Measurements from ENCODE around the gene PPP2R2C.

Gene PPP2R2C

DNA sequence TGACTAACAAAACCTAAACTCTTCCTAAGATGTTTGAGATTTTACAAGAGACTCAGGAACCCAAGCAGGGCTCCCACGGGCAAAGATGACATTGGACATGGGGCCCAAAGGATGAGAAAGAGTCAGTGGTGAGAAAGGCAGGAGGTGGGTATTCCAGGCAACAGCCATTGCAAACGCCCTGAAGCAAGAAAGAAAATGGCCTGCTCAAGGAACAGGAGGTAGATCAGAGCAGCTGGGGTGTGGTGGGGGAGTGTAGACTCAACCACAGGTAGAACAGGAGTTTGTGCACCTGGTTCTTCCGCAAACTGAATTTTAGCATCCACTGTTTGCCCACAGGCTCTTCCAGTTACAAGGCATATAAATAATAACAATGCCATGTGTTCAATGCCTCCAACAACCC is 3.3 kb downstream of the PPP2R2C start:
- TF ChIP-seq, protein P1, sequence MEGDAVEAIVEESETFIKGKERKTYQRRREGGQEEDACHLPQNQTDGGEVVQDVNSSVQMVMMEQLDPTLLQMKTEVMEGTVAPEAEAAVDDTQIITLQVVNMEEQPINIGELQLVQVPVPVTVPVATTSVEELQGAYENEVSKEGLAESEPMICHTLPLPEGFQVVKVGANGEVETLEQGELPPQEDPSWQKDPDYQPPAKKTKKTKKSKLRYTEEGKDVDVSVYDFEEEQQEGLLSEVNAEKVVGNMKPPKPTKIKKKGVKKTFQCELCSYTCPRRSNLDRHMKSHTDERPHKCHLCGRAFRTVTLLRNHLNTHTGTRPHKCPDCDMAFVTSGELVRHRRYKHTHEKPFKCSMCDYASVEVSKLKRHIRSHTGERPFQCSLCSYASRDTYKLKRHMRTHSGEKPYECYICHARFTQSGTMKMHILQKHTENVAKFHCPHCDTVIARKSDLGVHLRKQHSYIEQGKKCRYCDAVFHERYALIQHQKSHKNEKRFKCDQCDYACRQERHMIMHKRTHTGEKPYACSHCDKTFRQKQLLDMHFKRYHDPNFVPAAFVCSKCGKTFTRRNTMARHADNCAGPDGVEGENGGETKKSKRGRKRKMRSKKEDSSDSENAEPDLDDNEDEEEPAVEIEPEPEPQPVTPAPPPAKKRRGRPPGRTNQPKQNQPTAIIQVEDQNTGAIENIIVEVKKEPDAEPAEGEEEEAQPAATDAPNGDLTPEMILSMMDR (IDR thresholded peaks at IDR 0.05; ENCODE audit: borderline replicate concordance, insufficient read depth, low read depth, low read length), result no peak
- no peak overlapping the region for H3K4me3 ChIP-seq (ENCODE audit: low read depth, low read length)

DNA sequence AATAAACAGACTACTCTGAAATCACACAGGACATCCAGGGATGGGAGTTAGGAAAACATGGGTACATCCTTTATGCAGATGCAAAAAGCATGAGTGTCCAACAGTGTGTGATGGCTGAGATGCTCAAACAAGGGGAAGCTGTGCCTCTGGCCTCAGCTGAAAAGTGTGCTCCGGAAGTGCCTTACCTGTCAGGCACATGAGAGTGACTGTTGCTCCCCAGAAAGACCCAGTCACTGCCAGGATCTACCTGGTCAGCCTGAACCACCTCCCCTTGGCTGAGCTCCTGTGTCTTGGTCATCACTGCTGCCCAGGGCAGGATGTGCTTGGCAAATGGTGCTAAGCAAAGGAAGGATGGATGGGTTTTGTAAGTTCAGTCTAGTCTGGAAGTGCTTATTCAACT is 4.0 kb downstream of the PPP2R2C start:
- no peak overlapping the region for H3K4me3 ChIP-seq (ENCODE audit: low read depth, low read length)
- TF ChIP-seq, protein P1 (IDR thresholded peaks at IDR 0.05; ENCODE audit: borderline replicate concordance, insufficient read depth, low read depth, low read length), result no peak

DNA sequence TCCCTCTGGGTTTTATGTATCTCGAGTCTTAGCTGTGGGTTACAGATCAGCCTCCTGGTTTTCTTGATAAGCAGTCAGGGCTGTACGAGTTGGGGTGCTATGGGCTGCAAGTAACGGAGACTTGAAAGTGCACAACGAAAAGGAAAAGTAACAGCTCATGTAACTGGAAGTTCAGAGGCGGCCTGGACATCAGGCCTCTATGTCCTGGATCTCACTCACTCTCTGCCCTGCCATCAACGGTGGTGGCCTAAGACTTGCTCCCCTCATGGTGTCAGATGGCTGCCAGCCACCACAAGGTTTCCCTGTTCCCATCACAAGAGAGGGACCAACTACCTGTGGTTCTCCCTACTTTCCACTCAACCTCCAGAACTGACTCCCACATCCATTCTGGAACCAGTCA is 4.8 kb downstream of the PPP2R2C start:
- TF ChIP-seq, protein P1 (IDR thresholded peaks at IDR 0.05; ENCODE audit: borderline replicate concordance, insufficient read depth, low read depth, low read length), result no peak
- H3K4me3 ChIP-seq (ENCODE audit: low read depth, low read length), result no peak overlapping the region

DNA sequence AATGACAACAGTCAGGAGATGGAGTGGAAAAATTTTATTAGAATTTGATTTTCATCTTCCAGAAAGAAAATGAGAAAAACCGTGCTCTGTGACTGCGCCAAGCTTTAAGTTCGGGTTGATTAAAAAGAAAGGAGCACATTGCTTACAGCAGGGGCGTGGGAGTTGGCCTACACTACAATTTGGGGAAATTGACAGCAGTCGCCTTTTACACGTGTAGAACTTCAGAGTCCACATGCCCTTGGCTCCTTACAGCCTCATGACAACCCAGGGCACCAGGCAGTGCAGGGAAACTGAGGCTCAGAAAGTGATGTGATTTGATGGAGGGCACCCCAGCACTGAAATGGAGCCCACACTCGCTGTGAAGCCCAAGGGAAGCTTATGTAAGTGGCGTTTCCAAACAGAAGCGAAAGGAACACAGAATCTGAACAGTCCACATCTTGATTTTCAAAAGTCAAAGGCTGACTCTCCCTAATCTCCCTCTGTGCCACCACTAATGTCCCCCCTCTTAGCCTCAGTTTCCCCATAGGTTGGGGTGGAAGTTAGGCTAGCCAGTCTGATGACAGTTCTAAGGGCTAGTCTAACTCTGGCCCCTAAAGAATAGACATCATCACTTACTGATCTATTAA is 5.5 kb downstream of the PPP2R2C start:
- no peak overlapping the region for H3K4me3 ChIP-seq (ENCODE audit: low read depth, low read length)
- TF ChIP-seq, protein P1 (IDR thresholded peaks at IDR 0.05; ENCODE audit: borderline replicate concordance, insufficient read depth, low read depth, low read length), result no peak

DNA sequence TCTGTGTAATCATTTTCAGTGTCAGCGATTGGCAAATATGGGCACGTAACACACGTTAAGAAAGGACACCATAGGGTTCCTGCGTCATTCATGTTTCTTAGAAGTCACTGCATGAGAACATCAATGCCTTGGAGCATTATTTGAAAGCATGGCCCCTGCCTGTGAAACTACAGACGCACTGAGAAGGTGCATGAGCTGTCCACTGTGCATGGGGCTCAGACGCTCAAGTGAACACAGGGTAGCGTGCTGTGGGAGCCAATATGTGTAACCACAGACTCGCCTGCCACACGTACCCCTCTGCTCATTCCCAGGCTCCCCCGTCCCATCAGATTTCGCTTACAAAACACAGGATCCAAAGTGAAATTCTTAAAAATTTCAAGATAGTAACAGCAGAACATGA is 6.5 kb downstream of the PPP2R2C start:
- TF ChIP-seq, protein P1 (IDR thresholded peaks at IDR 0.05; ENCODE audit: borderline replicate concordance, insufficient read depth, low read depth, low read length), result no peak
- no peak overlapping the region for H3K4me3 ChIP-seq (ENCODE audit: low read depth, low read length)

DNA sequence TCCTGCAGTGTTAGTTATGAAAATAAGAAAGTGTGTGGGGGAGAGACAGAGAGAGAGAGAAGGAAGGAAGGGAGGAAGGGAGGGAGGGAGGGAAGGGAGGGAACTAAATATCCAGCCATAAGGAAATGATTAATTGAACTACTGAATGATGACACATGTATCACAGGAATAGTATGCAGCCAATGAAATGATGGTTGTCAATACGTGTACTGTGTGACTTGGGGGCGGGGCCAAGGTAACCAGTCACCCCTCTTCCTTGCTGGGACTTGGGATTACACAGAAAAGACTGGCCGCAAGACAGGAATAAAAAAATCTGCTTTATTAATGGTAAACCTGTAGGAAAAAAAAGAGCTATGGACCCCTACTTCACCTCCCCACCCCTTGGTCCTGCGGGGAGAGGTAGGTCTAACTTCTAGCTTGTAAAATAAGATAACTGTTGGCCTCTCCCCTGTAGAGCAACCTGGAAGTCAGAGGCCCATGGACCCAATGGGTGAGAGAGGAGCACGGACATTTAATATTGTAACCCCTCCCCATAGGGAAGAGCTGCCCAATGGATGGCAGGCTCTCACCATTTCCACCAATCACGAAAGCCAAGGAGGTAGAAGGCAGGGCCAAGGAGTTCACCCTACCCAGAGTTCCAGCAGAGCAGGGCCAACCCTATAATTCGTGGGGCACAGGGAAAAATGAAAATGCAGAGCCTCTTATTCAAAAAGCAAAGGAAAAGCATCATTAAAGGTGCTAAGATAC is 7.4 kb downstream of the PPP2R2C start:
- TF ChIP-seq, protein P1 (IDR thresholded peaks at IDR 0.05; ENCODE audit: borderline replicate concordance, insufficient read depth, low read depth, low read length), result no peak
- H3K4me3 ChIP-seq (ENCODE audit: low read depth, low read length), result no peak overlapping the region
